ENCODE data around the gene TPX2. TPM values are rescaled to one million over a fixed set of nuclear protein-coding genes. Genes with fewer than 3 reads are reported as not detected.

TPX2 gene
- total RNA-seq, 2 donors from 2014 or later = 21.8 to 74.5 TPM

DNA sequence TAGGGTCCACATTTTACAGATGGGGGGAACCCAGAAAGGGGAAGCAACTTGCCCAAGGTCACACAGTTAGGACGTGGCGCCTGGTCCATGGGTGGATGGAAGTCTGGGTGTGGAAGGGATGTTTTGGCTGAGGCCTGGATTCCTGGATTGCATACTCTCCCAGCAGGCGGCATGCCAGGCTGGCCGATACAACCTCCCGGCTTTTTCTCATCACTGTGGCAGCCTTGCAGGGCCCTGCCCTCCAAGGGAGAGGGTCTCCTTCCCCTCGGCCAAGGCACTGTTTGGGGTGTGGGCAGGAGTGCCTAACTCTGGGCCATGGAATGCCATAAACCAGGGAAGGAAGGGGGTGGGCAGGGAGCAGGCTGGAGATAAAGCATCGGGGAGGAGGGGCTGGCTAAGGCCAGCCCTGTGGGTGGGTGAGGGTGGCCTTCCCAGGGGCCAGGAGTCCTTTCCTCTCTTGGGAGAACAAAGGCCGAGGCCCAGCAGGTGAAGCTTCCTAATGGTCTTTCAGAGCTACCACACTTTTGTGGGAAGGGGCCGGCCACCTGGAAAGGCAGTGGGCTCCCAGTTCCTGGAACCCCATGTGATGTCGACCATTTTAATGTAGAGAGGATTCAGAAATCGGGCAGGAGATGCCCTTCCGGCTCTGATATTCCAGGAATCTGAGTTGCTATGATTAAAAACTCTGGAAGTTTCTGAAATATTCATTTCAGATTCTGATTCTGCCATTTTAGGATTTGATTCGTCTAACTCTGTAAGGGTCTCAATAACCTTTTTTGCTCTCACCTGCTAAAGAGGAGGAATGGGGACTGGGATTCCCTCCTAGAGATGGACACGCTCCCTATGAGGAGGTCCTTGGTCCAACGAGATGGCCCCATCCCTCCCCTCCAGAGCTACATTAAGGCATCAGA is 102.1 kb downstream of the TPX2 start:
- TF ChIP-seq, protein P1, sequence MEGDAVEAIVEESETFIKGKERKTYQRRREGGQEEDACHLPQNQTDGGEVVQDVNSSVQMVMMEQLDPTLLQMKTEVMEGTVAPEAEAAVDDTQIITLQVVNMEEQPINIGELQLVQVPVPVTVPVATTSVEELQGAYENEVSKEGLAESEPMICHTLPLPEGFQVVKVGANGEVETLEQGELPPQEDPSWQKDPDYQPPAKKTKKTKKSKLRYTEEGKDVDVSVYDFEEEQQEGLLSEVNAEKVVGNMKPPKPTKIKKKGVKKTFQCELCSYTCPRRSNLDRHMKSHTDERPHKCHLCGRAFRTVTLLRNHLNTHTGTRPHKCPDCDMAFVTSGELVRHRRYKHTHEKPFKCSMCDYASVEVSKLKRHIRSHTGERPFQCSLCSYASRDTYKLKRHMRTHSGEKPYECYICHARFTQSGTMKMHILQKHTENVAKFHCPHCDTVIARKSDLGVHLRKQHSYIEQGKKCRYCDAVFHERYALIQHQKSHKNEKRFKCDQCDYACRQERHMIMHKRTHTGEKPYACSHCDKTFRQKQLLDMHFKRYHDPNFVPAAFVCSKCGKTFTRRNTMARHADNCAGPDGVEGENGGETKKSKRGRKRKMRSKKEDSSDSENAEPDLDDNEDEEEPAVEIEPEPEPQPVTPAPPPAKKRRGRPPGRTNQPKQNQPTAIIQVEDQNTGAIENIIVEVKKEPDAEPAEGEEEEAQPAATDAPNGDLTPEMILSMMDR (IDR thresholded peaks at IDR 0.05) = no peak
- Histone ChIP-seq H3K27me3 (no peaks in the 10 kb centered on the region), H3K9ac (ENCODE audit: low read depth in 2 of 2, low read length in 2 of 2) (no peak overlapping the region), H3K36me3 (no peaks in the 10 kb centered on the region), H3K9me3 (no peaks in the 10 kb centered on the region), H3K4me3 (no peak overlapping the region), H3K27ac (no peak overlapping the region), H3K4me1 (no peaks in the 10 kb centered on the region)
- intact Hi-C loops (cut with DNase I) = no loop called here
- no peak for DNase-seq

DNA sequence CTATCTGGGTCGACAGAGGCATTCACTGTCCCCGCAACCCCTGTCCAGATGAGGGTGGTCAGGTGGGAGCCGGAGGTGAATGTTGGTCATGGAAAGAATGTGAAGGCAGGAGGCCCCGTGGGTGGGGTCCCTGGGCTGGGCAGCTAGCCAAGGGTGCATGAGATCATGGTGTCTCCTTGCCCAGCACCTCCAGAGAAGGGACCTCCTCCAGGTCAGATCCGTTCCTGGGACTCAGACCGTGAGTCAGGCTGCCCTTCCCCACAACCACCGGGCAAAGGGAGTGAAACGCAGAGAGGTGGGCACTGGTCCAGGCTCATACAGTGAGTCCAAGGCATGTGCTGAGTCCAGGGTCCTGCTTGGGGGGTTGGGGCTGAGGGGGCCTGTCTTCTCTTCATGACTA is 102.8 kb downstream of the TPX2 start:
- H3K27ac ChIP-seq = no peak overlapping the region
- intact Hi-C loops (cut with DNase I) = no loop called here
- no peaks in the 10 kb centered on the region for H3K27me3 ChIP-seq
- H3K4me1 ChIP-seq = no peaks in the 10 kb centered on the region
- TF ChIP-seq, protein P1 (IDR thresholded peaks at IDR 0.05) = no peak
- no peaks in the 10 kb centered on the region for H3K36me3 ChIP-seq
- H3K9me3 ChIP-seq = no peaks in the 10 kb centered on the region
- no peak overlapping the region for H3K4me3 ChIP-seq
- no peak overlapping the region for H3K9ac ChIP-seq (ENCODE audit: low read depth in 2 of 2, low read length in 2 of 2)
- DNase-seq = no peak

DNA sequence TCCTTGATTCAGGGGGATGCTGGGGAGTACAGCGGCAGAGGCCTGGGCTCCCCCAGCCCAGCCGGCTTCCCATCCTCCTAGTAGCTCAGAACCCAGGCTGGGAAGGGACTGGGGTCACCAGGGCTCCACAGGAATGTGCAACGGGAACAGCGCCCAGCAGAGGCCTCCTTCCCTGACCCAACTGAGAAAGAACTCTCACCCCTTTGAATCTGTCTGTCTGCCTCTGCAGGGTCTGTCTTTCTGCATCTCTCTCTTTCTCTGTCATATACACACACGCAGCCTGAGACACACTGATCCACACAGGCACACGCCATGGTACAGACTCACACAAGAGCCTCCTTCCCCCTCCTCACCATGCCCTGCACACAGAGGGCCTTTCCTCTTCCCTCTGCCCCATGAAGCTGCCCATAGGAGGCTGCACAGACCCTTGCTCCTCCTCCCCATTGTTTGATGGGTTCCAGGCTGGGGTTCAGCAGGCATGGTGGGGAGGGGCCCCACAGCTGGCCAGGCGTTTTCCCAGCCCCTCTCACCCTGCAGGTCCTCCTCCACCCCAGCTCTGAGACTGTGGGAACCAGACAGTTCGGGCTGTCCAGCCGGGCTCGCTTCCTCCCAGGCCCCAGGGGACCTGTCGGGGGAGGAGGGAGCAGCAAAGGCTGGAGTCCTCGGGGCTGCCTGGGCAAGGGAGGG is 103.5 kb downstream of the TPX2 start:
- DNase-seq = no peak
- TF ChIP-seq, protein P1 (IDR thresholded peaks at IDR 0.05) = no peak
- no peaks in the 10 kb centered on the region for H3K27me3 ChIP-seq
- H3K4me1 ChIP-seq = no peaks in the 10 kb centered on the region
- H3K27ac ChIP-seq = no peak overlapping the region
- H3K4me3 ChIP-seq = no peak overlapping the region
- H3K36me3 ChIP-seq = no peaks in the 10 kb centered on the region
- H3K9me3 ChIP-seq = no peaks in the 10 kb centered on the region
- H3K9ac ChIP-seq (ENCODE audit: low read depth in 2 of 2, low read length in 2 of 2) = no peak overlapping the region
- intact Hi-C loops (cut with DNase I) = no loop called here

DNA sequence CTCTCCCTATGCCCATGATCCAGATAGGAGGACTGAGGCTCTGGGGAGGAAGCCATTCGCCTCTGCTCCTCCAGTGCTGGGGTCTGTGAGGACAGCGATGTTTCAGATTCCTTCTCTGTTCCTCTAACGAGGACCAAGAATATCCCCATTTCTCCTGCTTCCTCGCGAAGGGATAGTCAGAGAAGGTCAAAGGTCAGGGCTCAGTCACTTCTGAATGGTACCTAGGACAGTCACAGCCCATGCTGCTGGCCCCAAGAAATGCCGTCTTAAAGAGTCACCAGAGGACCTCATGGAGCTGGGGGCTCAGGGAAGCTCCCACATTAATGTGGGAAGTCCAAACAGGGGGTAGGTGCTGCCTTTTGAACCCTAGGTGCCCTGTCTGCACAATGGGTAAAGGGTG is 104.2 kb downstream of the TPX2 start:
- TF ChIP-seq, protein P1 (IDR thresholded peaks at IDR 0.05) = no peak
- DNase-seq = no peak
- intact Hi-C loops (cut with DNase I) = no loop called here
- Histone ChIP-seq H3K4me1 (no peaks in the 10 kb centered on the region), H3K36me3 (no peaks in the 10 kb centered on the region), H3K9ac (ENCODE audit: low read depth in 2 of 2, low read length in 2 of 2) (no peak overlapping the region), H3K27me3 (no peaks in the 10 kb centered on the region), H3K4me3 (no peak overlapping the region), H3K9me3 (no peaks in the 10 kb centered on the region), H3K27ac (no peak overlapping the region)

DNA sequence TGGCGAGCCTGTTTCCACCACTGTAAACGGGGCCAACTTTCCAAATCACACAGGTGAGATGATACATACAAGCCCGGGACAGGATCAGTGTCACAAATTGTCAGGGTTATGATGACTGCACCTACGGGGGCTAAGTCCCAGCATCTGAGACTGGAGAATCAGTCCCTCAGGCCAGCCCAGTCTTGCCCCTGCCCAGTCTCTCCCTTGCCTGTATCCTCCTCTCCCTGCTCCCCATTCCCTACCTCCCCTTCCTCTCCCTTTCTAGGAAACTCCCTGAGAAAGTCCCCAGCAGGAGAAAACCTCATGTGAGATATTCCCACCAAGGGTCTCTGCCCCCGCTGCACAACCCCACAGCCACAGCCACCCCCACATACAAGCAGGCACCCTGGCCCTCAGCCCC is 104.8 kb downstream of the TPX2 start:
- Histone ChIP-seq H3K9ac (ENCODE audit: low read depth in 2 of 2, low read length in 2 of 2) (no peak overlapping the region), H3K9me3 (no peaks in the 10 kb centered on the region), H3K36me3 (no peaks in the 10 kb centered on the region), H3K4me1 (no peaks in the 10 kb centered on the region), H3K27ac (no peak overlapping the region), H3K4me3 (no peak overlapping the region), H3K27me3 (no peaks in the 10 kb centered on the region)
- intact Hi-C loops (cut with DNase I) = no loop called here
- no peak for DNase-seq
- TF ChIP-seq, protein P1 (IDR thresholded peaks at IDR 0.05) = no peak

All from colonic mucosa (tissue), 4 donors.